SIG-M5 (cell line): ENCODE results near the gene OXSR1.
"Not testable (repeated sequence)": the region's sequence is repeated elsewhere in the genome, so short reads cannot be mapped to it uniquely, and the experiment has no call there.

Source experiments
- DNase-seq: peaks from one replicate; lab custom pipeline; 2025; lab: John Stamatoyannopoulos, UW

OXSR1 gene

DNA sequence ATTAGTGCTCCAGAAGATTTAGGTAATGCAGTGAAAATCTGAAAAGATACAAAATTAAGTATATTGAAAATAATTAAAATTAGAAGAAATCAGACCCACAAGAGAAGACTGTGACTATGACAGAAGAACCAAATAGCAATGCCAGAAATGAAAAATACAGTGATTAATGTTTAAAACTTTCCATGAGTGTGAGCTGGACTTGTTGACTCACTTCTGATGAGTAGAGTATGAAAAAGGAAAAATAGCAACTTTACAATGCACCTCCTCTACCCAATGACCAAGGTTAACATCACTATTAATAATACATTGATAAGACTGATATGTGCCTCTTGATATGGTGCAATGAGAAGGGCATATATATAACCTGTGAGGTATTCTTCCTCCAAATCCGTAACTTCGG, 60.9 kb downstream of the OXSR1 start:
- no peak for DNase-seq

DNA sequence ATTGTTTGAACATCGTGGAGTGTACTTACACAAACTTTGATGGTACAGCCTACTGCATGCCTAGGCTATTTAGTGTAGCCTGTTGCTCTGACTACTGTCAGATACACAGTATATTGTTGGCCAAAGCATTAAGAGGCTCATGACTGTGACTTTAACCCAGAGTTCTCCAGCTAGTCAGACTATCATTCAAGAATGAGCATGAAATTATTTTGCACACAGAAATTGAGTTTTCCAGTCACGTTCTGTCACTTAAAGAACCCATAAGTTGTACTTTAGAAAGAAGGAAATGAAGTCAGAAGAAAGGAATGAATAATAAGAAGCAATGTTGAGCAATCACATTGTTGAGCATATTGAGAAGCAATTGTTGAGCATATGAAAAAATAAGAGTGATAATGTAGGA, 62.7 kb downstream of the OXSR1 start:
- DNase-seq: no peak

- no peak for DNase-seq
Measured at GRCh38 chr3:38229036-38229435, 63.7 kb downstream of the OXSR1 start.

DNA sequence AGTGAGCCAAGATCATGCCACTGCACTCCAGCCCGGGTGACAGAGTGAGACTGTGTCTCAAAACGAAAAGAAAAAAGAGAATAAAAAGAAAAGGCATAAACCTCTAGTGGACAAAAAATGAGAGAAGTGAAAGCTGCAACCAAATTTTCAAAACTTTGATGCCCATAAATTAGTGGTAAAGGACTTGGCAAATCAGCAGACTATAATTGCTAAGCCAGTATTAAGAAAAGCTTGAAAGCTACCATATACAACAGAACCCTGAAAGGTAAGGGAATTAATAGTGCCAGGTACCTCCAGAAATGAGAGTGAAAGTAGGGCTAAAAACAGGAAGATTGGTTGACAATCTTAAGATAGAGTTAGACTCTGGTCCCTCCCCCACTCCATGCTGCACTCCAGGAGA, 67.4 kb downstream of the OXSR1 start:
- DNase-seq: no peak

DNA sequence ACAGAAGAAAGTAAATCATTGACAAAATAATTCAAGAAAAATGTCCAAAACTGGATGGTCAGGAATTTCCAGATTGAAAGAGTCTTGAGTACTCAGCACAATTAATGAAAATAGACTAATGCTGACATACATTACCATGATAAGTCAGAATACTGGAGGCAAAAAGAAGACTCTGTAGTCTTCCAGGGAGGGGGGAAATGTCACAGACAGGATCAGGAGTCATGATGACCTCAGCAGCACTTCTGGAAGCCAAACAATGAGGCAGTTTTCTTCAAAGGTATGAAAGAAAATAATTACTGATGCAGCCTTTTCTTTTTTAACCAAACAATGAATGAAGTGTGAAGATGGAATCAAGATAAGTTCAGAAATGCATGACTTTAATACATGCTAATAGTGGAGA, 70.1 kb downstream of the OXSR1 start:
- no peak for DNase-seq

GRCh38 chr3:38238416-38239008, 73.2 kb downstream of the OXSR1 start:
- DNase-seq: no peak

DNA sequence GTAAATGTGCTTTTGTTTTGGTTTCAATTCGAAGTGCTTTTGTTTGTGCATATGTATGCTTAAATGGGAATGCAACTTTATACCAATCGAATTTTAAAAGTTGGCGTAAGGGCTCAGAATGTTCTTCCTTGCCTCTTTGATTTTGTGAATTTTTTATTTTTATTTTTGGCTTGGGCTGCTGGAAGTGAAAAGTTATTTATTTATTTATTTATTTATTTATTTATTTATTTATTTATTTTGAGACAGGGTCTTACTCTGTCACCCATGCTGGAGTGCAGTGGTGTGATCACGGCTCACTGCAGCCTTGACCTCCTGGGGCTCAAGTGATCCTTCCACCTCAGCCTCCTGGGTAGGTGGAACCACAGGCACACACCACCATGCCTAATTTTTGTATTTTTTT, 77.5 kb downstream of the OXSR1 start:
- DNase-seq: not testable (repeated sequence)

- DNase-seq: no peak
Measured at GRCh38 chr3:38245930-38246329, 80.6 kb downstream of the OXSR1 start.

DNA sequence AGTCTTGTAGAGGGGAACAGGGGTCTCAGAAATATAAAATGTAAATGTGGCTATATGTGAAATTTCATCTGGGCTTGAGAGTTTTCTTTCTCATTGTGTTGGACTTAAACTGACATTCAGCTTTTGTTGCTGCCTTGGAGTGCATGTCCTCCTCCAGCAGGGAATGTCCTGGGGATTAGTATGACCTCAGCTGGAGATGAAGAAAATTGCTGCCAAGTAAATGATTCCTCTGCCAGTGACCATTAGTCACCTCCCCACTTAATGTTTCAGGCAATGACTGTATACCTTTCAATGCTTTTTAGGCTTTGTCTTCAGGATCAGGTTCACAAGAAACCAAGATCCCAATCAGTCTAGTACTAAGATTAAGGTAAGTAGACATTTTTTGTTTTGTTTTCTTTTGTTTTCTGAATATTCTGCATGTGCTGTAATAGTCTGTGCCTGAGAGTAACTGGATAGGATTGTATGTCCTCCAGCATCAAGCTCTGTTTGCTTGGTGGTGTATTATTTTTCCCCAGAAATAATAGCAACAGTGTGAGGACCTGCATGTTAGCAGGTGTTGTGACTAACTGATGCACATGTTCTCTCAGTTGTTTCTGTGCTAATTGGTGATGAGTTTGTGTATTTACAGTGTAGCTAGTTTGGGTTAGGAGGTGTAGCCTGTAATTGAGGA, 82.2 kb downstream of the OXSR1 start:
- DNase-seq: no peak

DNA sequence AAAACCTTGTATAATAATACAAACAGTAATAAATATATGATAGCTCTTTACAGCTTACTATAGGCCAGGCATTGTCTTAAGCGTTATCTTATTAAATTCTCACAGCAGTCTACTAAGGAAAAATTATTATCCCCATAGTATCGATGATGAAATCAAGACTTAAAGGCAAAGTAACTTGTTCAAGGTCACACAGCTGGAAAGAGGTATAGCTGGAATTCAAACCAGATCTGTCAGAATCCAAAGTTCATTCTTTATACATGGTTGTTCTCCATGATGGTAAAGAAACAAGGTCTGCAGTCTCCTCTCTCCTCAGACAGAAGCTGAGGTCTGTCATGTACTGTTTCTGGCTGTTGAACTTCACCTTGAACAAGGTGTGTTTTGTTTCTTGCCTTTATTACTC, 84.9 kb downstream of the OXSR1 start:
- no peak for DNase-seq

GRCh38 chr3:38251197-38251596, 85.9 kb downstream of the OXSR1 start:
- DNase-seq: no peak

DNA sequence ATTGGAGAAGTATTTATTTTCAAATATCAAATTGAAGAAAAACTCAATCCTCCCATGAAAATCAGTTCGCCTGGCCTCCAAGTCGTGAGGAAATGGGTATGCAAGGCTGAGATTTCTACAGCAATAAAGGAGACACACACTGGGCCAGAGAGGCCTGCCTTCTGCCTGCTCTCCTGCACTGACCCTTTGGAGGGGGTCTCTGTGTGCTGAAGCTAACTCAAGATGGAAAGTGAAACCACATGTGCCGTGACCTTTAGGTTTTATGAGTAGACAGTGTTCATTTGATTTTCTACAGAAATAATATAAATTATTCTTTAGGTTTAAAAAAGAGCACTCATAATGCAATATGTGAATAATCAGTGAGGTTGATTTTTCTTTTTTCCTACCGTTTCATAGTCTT, 88.4 kb downstream of the OXSR1 start:
- no peak for DNase-seq

DNA sequence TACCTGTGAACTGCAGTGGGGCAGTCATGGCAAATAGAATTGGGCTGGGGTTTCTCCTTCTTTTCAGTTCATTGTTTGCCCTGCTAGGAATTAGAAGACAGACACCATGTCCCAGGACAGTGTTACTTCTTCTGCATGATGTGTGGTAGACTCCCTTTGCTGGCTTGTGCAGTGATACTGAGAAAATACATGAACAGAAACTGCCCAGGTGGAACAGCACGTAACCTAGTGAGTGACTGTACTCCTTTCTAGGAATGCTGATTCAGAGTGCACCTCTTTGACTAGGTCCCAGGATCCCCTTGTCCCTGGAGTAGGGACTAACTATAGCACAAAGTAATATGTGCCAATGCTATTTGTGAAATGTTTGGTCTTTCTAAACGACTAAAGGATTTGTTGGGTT, 89.5 kb downstream of the OXSR1 start:
- DNase-seq: no peak

DNA sequence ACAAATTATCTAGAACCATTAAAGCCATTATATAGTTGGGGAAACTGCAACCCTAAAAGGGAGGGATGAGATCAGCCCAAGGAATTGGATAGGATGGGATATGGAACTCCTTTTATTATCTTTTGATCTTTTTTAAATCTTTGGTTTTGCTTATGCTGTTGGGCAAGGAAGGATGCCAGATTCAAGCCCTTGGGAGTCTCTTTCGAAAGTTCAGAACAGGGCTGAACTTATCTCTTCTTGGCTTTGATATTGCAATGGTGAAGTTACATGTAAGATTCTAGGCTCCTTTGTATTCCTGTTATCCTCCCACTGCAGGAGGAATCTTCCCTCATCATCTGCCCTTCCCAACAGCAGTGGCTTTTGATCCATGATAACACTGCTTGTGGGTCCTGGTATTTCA, 90.3 kb downstream of the OXSR1 start:
- DNase-seq: no peak

DNA sequence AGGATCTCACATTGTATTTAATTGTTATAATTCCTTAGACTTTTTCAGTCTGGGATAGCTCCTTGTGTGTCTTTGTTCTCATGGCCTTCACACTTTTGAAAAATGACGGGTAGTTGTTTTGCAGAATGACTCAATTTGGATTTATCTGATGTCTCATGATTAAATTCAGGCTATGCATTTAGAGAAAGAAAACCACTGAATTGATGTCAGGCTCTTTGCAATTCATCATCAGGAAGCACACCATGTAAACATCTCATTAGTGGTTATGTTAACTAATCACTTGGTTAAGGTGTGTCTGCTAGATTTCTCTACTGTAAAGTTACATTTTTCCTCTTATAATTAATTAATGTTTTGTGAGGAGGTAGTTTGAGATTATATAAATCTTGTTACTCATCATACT, 92.2 kb downstream of the OXSR1 start:
- no peak for DNase-seq

- DNase-seq: no peak
Measured at GRCh38 chr3:38260474-38260873, 95.1 kb downstream of the OXSR1 start.

DNA sequence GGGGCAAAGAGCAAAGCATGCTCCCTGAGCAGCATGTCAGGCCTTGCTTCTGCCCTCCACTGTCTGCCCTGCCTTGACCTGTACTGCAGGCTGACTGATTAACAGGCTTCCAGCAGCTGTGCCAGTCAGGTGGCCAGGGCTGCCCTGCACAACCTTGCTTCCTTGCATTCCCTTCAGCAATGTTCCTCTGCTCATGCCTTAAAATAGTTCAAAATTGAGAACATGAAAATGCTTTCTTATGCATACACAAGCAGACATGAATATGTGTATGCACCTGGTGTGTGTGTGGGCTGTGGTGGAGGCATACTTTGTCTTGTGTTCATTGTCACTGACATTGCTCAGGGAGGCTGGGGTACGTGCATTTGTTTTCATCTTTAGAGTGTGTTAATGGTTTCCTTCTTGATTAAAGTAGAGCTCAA, 99.0 kb downstream of the OXSR1 start:
- DNase-seq: no peak

- no peak for DNase-seq
Measured at GRCh38 chr3:38264779-38265178, 99.4 kb downstream of the OXSR1 start.

DNA sequence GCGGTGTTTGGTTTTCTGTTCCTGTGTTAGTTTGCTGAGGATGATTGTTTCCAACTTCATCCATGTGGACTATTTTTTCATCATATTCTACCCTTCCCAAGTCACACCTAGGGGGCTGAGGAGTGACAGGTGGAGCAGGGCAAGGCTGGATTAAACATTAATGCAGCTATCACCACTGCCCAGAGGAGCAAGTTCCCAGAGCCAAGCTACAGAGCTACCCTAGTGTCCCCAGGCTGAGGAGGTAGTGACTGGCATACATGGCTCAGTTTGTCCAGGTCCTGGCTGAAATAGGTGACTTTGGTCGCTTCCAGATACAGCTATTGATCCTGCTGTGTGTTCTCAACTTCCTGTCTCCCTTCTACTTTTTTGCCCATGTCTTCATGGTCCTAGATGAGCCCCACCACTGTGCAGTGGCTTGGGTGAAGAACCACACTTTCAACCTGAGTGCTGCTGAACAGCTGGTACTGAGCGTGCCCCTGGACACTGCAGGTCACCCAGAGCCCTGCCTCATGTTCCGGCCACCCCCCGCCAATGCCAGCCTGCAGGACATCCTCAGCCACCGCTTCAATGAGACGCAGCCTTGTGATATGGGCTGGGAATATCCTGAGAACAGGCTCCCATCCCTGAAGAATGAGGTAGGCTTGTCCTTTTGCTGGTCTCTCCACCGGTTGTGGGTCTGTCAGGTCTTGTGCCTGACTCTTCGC, 100.4 kb downstream of the OXSR1 start, which contains the start of gene SLC22A13:
TSS of gene SLC22A13 (plus strand) at position 209 of the 704 bp plus-strand sequence. CDS start at position 258, 49 bp downstream.
- DNase-seq: no peak

DNA sequence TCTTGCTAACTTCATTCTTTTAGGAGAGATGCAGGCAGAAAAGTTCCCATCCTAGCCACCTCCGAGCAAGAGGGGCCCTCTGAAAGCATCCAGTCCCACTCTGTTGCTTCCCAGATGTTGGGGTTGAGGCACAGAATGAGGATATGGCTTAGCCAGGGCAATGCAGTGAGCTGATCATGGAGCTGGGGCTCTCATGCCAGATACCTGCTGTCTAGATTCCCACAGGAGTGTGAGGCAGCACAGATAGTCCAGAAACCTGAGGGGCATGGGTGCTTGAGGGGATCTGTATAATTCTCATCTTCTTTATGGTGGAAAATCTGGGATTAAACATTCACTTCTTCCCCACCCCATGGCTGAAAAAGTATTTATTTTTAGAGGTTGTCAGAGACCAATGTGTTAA, 101.5 kb downstream of the OXSR1 start:
- DNase-seq: no peak

DNA sequence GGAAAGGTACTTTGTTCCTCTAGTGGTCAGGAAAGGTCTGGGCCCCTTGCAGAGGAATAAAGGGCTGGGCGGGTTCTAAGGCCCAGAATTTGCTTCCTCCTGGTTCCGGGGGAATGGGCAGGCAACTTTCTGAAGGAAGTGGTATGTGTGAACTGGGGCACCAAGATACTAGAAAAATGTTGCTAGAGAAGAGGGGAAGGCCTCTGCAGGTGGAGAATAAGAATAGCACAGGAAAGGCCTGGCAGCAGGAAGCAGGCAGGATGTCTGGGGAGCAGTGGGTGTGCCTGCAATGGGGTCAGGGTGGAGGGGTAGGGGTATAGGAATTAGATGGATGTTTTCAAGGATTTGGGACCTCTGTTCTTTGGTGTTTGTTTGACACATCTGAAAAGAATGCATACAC, 102.3 kb downstream of the OXSR1 start:
- no peak for DNase-seq

- DNase-seq: no peak
Measured at GRCh38 chr3:38268087-38268486, 102.8 kb downstream of the OXSR1 start.

GRCh38 chr3:38268522-38268921, 103.2 kb downstream of the OXSR1 start:
- DNase-seq: peak; percentile 26
